WERI-Rb-1 (cell line): Measurements from ENCODE around the gene GAREM1.

ENCODE experiments used
- DNase-seq: peaks from one replicate; pipeline ENCODE4 v3.0.0-alpha.2; 2020
- H3K27ac ChIP-seq: fragments of 250-450 bp; sonication (Bioruptor Pico); 2 replicates; pipeline ENCODE4 v1.5.1; 2020; ENCODE audit warnings: mild to moderate bottlenecking, moderate library complexity
- H3K27me3 ChIP-seq: fragments of 250-450 bp; sonication (Bioruptor Pico); 2 replicates; pipeline ENCODE4 v1.5.1; 2021; ENCODE audit warnings: mild to moderate bottlenecking, low read depth, moderate library complexity; ENCODE audit not compliant: insufficient read depth, severe bottlenecking
- H3K36me3 ChIP-seq: fragments of 250-450 bp; sonication (Bioruptor Pico); 2 replicates; pipeline ENCODE4 v1.5.1; 2020; ENCODE audit warnings: mild to moderate bottlenecking, moderate library complexity
- H3K4me3 ChIP-seq: 2 replicates; pipeline ENCODE4 v1.5.1; 2011; ENCODE audit warnings: low read depth, mild to moderate bottlenecking, control low read depth, low read length
- H3K9me3 ChIP-seq: fragments of 250-450 bp; sonication (Bioruptor Pico); 2 replicates; pipeline ENCODE4 v1.5.1; 2021; ENCODE audit warnings: mild to moderate bottlenecking, moderate library complexity; ENCODE audit not compliant: severe bottlenecking
- TF ChIP-seq, protein P1 (sequence below): IDR thresholded peaks from 2 replicates; pipeline ENCODE4 v1.5.1; 2011; ENCODE audit warnings: low read depth, mild to moderate bottlenecking, control low read depth, inconsistent platforms, low read length

Gene GAREM1

DNA sequence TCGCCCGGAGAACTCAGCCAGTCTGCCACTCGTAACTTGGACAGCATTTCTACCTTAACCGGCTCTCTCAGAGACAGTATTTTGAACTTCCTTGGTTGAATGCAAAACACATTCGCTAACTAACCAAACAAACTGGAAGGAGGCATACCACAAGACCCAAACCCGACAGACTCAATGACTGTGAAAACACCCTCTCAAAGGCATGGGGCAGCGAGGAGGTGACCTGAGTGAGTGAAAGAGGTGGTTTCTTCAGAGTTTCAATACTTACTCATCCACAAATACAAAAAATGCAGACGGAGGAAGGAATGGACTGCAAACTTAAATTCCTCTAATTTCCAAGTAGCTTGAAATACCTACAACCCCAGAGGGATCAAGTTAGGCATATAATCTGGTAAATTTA lies 132.9 kb downstream of the GAREM1 start:
- Histone ChIP-seq H3K27ac (no peak overlapping the region), H3K36me3 (no peaks in the 10 kb centered on the region), H3K4me3 (no peak overlapping the region), H3K27me3 (peaks cover 63% of the 10 kb centered on the region), H3K9me3 (no peaks in the 10 kb centered on the region)
- no peak for DNase-seq
- TF ChIP-seq, protein P1, sequence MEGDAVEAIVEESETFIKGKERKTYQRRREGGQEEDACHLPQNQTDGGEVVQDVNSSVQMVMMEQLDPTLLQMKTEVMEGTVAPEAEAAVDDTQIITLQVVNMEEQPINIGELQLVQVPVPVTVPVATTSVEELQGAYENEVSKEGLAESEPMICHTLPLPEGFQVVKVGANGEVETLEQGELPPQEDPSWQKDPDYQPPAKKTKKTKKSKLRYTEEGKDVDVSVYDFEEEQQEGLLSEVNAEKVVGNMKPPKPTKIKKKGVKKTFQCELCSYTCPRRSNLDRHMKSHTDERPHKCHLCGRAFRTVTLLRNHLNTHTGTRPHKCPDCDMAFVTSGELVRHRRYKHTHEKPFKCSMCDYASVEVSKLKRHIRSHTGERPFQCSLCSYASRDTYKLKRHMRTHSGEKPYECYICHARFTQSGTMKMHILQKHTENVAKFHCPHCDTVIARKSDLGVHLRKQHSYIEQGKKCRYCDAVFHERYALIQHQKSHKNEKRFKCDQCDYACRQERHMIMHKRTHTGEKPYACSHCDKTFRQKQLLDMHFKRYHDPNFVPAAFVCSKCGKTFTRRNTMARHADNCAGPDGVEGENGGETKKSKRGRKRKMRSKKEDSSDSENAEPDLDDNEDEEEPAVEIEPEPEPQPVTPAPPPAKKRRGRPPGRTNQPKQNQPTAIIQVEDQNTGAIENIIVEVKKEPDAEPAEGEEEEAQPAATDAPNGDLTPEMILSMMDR: no peak

DNA sequence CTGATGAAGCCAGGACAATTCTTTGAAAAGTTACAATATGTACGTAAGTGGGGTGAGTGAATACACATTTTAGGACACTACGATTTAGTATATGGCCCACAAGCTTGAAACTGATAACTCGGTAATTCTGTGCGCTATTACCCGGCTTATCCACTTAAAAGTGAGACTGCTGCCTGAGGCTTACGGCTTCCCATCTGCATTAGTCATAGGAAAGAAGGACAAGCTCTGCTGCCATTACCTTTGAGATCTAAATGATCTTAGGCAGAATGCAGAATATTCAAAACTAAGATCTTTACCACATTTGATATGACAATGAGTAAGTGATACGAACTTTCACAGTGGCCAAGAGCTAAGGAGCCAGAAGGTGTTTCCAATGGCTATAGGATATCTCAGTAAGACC lies 133.3 kb downstream of the GAREM1 start:
- no peak overlapping the region for H3K4me3 ChIP-seq
- DNase-seq: no peak
- H3K36me3 ChIP-seq: no peaks in the 10 kb centered on the region
- H3K27me3 ChIP-seq: peaks cover 67% of the 10 kb centered on the region
- no peak overlapping the region for H3K27ac ChIP-seq
- TF ChIP-seq, protein P1: no peak
- no peaks in the 10 kb centered on the region for H3K9me3 ChIP-seq

DNA sequence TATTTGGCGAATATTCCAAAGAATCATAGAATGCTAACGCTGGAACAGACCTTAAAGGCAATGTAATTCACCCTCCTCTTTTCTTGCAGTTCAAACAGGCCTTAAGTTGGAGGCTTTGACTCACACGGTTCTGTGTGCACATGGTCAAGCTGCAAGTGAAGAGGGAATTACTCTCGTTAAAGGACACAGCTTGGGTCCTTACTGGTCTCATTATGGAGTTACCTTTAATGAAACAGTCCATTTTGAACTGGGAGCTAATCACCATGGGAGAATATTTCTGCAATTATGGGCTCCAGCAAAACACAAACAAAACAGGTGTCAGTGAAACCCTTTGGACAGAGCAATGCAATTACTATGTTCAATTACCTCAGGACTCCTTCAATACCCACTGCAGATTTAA lies 135.5 kb downstream of the GAREM1 start:
- no peak for DNase-seq
- H3K27me3 ChIP-seq: peaks cover 85% of the 10 kb centered on the region
- no peaks in the 10 kb centered on the region for H3K9me3 ChIP-seq
- H3K4me3 ChIP-seq: no peak overlapping the region
- H3K36me3 ChIP-seq: no peaks in the 10 kb centered on the region
- H3K27ac ChIP-seq: no peak overlapping the region
- TF ChIP-seq, protein P1: no peak

DNA sequence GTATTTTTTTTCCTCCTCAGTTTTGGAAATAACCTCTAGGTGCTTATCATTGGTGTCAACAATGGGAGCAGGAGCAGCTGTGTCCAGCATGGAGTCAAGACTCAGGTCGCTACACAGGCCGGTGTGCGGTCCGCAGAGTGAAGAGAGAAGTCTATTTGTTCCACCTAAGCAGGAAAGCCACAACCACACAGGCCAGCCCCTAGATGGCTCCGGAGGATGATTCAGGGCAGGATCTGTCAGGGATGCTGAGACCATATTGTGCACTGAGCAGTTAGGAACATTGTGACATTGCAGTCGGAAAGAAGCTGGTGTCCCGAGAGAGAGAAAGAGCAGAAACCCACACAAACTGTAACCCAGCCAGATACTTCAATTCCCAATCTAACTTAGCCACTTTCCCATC lies 136.9 kb downstream of the GAREM1 start:
- Histone ChIP-seq H3K27ac (no peak overlapping the region), H3K27me3 (peaks cover 79% of the 10 kb centered on the region), H3K36me3 (no peaks in the 10 kb centered on the region), H3K9me3 (no peaks in the 10 kb centered on the region), H3K4me3 (no peak overlapping the region)
- TF ChIP-seq, protein P1: no peak
- DNase-seq: no peak

DNA sequence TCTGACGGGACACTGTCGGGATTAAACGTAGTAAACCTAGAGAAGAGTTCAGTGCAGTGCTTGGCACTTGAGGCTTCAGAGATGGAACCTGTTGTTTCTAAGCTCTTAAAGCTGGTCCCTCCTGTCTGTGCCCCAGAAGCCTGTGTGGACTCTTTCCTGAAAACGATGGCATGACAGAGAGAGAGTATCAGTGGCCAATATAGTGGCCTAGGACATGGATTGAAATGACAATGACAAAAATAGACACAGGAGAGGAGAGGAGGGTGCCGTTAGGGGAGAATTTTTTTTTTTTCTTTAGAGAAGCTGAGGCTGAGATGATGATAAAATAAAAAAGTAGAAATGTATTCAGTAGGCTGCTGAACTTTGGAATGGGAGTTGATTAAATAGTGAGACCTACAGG lies 138.0 kb downstream of the GAREM1 start:
- Histone ChIP-seq H3K36me3 (no peaks in the 10 kb centered on the region), H3K27ac (no peak overlapping the region), H3K4me3 (no peak overlapping the region), H3K9me3 (no peaks in the 10 kb centered on the region), H3K27me3 (peaks cover 77% of the 10 kb centered on the region)
- TF ChIP-seq, protein P1: no peak
- DNase-seq: no peak

DNA sequence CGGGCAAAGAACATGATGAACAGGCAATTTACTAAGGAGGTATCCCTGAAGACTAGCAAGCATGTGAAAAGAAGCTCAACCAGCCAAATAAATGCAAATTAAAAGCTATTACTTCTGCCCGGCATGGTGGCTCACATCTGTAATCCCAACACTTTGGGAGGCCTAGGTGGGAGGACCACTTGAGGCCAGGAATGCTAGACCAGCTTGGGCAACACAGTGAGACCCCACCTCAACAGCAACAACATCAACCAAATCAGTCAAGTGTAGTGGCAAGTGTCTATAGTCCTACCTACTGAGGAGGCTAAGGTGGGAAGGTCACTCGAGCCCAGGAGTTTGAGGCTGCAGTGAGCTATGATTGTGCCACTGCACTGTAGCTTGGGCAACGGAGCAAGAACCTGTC lies 141.7 kb downstream of the GAREM1 start:
- H3K27me3 ChIP-seq: peaks cover 66% of the 10 kb centered on the region
- no peaks in the 10 kb centered on the region for H3K36me3 ChIP-seq
- H3K4me3 ChIP-seq: no peak overlapping the region
- no peak overlapping the region for H3K27ac ChIP-seq
- DNase-seq: no peak
- H3K9me3 ChIP-seq: no peaks in the 10 kb centered on the region
- TF ChIP-seq, protein P1: no peak
